Loucy (cell line): ENCODE results near the gene NKAIN2.

Source experiments
- H2AFZ ChIP-seq: fragments of 200-600 bp; sonication (generic); 2 replicates; pipeline ENCODE4 v1.6.0; 2016; ENCODE audit warnings: antibody characterized with exemption, mild to moderate bottlenecking, low read length, moderate library complexity
- H3F3A ChIP-seq: fragments of 200-600 bp; 2 replicates; pipeline ENCODE4 v1.6.0; 2016; ENCODE audit warnings: antibody characterized with exemption, low read depth, mild to moderate bottlenecking
- H3K27me3 ChIP-seq: fragments of 200-600 bp; sonication (generic); 2 replicates; pipeline ENCODE4 v1.6.1; 2014; ENCODE audit warnings: low read length, mild to moderate bottlenecking; ENCODE audit not compliant: insufficient read depth, poor library complexity, severe bottlenecking
- H3K36me3 ChIP-seq: fragments of 200-600 bp; sonication (generic); 2 replicates; pipeline ENCODE4 v1.6.1; 2016; ENCODE audit warnings: low read length; ENCODE audit not compliant: insufficient read depth
- H3K4me1 ChIP-seq: fragments of 200-600 bp; sonication (generic); 2 replicates; pipeline ENCODE4 v1.5.1; 2014; ENCODE audit warnings: low read length, mild to moderate bottlenecking; ENCODE audit not compliant: insufficient read depth, poor library complexity, severe bottlenecking
- H3K4me2 ChIP-seq: fragments of 200-600 bp; sonication (generic); 2 replicates; pipeline ENCODE4 v1.6.0; 2014; ENCODE audit warnings: antibody characterized with exemption, low read length, low read depth, mild to moderate bottlenecking; ENCODE audit not compliant: poor library complexity, severe bottlenecking
- H3K4me3 ChIP-seq: fragments of 200-600 bp; sonication (generic); 2 replicates; pipeline ENCODE4 v1.5.1; 2014; ENCODE audit warnings: low read length, mild to moderate bottlenecking, mixed read lengths; ENCODE audit not compliant: poor library complexity, severe bottlenecking
- H3K79me2 ChIP-seq: fragments of 200-600 bp; sonication (generic); 2 replicates; pipeline ENCODE4 v1.6.1; 2014; ENCODE audit warnings: low read length; ENCODE audit not compliant: insufficient read depth
- H3K9ac ChIP-seq: fragments of 200-600 bp; sonication (generic); 2 replicates; pipeline ENCODE4 v1.6.0; 2014; ENCODE audit warnings: mild to moderate bottlenecking, low read depth, low read length, moderate library complexity; ENCODE audit not compliant: poor library complexity, severe bottlenecking
- H3K9me2 ChIP-seq: fragments of 200-600 bp; sonication (generic); replicated peaks from 2 replicates; pipeline ENCODE4 v1.6.1; 2016; ENCODE audit warnings: low read depth, low read length, mixed read lengths
- H3K9me3 ChIP-seq: fragments of 200-600 bp; sonication (generic); 2 replicates; pipeline ENCODE4 v1.6.1; 2014; ENCODE audit warnings: mild to moderate bottlenecking, antibody characterized with exemption, low read length, low read depth; ENCODE audit not compliant: insufficient read depth
- H4K20me1 ChIP-seq: fragments of 200-600 bp; sonication (generic); 2 replicates; pipeline ENCODE4 v1.6.0; 2014; ENCODE audit warnings: antibody characterized with exemption, low read length, mild to moderate bottlenecking; ENCODE audit not compliant: insufficient read depth, poor library complexity, severe bottlenecking
- EZH2phosphoT487 ChIP-seq: fragments of 200-600 bp; IDR thresholded peaks from 2 replicates; pipeline ENCODE4 v1.6.1; 2018; ENCODE audit warnings: antibody characterized with exemption, mild to moderate bottlenecking, moderate library complexity, borderline replicate concordance
- TF ChIP-seq, protein P1 (sequence below): fragments of 200-600 bp; sonication (generic); conservative IDR thresholded peaks from 2 replicates; pipeline ENCODE4 v1.5.1; 2014; ENCODE audit warnings: mild to moderate bottlenecking, antibody characterized with exemption, low read length

NKAIN2 gene

DNA sequence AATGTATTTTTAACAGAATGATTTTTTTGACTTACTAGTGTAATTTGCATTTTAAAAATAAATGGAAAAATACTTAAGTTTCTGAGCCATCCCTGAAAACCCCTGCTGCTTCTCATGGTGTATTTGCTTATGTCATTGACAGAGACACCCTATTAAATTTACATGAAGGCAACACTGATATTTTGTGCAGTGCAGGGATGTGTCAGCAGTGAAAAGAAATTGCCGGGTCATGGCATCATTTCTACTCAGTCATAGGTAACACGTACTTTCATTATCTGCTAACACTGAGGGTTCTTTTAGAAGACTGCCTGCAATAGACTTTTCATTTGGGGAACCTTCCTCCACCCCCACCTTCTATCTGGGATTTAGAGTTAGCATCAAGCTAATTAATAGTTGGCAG lies 1021.9 kb downstream of the NKAIN2 start:
- no peaks in the 10 kb centered on the region for H3K9me3 ChIP-seq
- H3K36me3 ChIP-seq, result no peaks in the 10 kb centered on the region
- H3K9ac ChIP-seq, result no peak overlapping the region
- no peak overlapping the region for H2AFZ ChIP-seq
- no peaks in the 10 kb centered on the region for H3K4me1 ChIP-seq
- H3K9me2 ChIP-seq, result no peaks in the 10 kb centered on the region
- H3K27me3 ChIP-seq, result no peaks in the 10 kb centered on the region
- no peaks in the 10 kb centered on the region for H3F3A ChIP-seq
- H3K4me2 ChIP-seq, result no peak overlapping the region
- no peak for TF ChIP-seq EZH2phosphoT487
- TF ChIP-seq, protein P1, sequence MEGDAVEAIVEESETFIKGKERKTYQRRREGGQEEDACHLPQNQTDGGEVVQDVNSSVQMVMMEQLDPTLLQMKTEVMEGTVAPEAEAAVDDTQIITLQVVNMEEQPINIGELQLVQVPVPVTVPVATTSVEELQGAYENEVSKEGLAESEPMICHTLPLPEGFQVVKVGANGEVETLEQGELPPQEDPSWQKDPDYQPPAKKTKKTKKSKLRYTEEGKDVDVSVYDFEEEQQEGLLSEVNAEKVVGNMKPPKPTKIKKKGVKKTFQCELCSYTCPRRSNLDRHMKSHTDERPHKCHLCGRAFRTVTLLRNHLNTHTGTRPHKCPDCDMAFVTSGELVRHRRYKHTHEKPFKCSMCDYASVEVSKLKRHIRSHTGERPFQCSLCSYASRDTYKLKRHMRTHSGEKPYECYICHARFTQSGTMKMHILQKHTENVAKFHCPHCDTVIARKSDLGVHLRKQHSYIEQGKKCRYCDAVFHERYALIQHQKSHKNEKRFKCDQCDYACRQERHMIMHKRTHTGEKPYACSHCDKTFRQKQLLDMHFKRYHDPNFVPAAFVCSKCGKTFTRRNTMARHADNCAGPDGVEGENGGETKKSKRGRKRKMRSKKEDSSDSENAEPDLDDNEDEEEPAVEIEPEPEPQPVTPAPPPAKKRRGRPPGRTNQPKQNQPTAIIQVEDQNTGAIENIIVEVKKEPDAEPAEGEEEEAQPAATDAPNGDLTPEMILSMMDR, result no peak
- no peaks in the 10 kb centered on the region for H4K20me1 ChIP-seq
- no peak overlapping the region for H3K4me3 ChIP-seq
- no peaks in the 10 kb centered on the region for H3K79me2 ChIP-seq

DNA sequence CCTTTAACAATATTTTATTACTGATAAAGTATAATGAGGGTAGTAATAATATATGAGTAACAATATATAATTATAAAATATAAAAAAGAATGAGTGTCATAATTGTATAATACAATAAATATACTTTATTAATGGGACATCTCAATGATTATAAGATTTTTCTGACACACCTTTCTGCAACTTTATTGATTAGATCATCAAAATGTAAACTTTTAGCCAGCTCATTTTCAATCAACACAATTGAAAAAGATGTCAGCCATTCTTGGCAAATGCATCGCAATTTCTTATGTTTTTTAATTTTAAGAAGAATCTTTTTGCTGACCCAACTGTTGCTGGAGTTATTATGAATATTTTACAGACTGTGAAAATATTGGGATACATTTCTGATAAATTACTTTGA lies 1026.2 kb downstream of the NKAIN2 start:
- H4K20me1 ChIP-seq, result no peaks in the 10 kb centered on the region
- H3K4me3 ChIP-seq, result no peak overlapping the region
- no peaks in the 10 kb centered on the region for H3F3A ChIP-seq
- no peak overlapping the region for H2AFZ ChIP-seq
- H3K9ac ChIP-seq, result no peak overlapping the region
- H3K79me2 ChIP-seq, result no peaks in the 10 kb centered on the region
- H3K9me3 ChIP-seq, result no peaks in the 10 kb centered on the region
- TF ChIP-seq, protein P1, result no peak
- no peak for TF ChIP-seq EZH2phosphoT487
- H3K27me3 ChIP-seq, result no peaks in the 10 kb centered on the region
- H3K9me2 ChIP-seq, result no peaks in the 10 kb centered on the region
- H3K36me3 ChIP-seq, result no peaks in the 10 kb centered on the region
- no peak overlapping the region for H3K4me2 ChIP-seq
- no peaks in the 10 kb centered on the region for H3K4me1 ChIP-seq

DNA sequence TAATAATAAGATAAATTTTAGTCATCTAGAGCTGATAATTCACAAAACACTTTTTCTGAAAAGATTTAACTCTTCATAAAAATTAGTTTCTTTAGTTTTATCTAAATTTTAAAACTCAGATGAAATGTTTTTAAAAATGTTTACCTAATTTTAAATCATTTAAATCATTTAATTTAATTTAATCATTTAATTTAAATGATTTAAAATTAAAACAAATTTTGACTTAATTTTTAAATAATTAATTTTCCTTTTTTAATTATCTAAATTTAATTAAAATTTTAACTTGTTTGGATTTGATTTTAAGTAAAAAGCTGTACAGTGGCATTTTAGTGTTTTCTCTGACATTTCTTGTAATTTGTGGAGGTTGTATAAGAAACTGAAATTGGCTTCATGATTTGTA lies 1026.8 kb downstream of the NKAIN2 start:
- Histone ChIP-seq H4K20me1 (no peaks in the 10 kb centered on the region), H3K9me3 (no peaks in the 10 kb centered on the region), H3K4me2 (no peak overlapping the region), H3K4me3 (no peak overlapping the region), H3K9me2 (no peaks in the 10 kb centered on the region), H3F3A (no peaks in the 10 kb centered on the region), H2AFZ (no peak overlapping the region), H3K36me3 (no peaks in the 10 kb centered on the region), H3K4me1 (no peaks in the 10 kb centered on the region), H3K9ac (no peak overlapping the region), H3K27me3 (no peaks in the 10 kb centered on the region), H3K79me2 (no peaks in the 10 kb centered on the region)
- TF ChIP-seq EZH2phosphoT487, result no peak
- TF ChIP-seq, protein P1, result no peak
